ENCODE results near the gene KCNMA1. TPM values are rescaled to one million over a fixed set of nuclear protein-coding genes. Genes with fewer than 3 reads are reported as not detected.

Gene KCNMA1
- total RNA-seq, 1 experiment from 2014 or later = 0.49 TPM

- Histone ChIP-seq H3K27ac (ENCODE audit: low read depth, low read length) (no peak overlapping the region), H3K9ac (ENCODE audit: low read length) (no peak overlapping the region), H3K79me2 (ENCODE audit: insufficient read depth, low read length) (no peaks in the 10 kb centered on the region), H3K9me2 (ENCODE audit: insufficient read depth) (no peaks in the 10 kb centered on the region), H3K27me3 (ENCODE audit: insufficient read depth, low read length) (no peaks in the 10 kb centered on the region), H2AFZ (ENCODE audit: low read depth, low read length, poor library complexity, severe bottlenecking) (no peak overlapping the region), H3K9me3 (ENCODE audit: control insufficient read depth in 1 of 2, insufficient read depth in 1 of 2, low read depth in 1 of 2, low read length in 2 of 2) (no peaks in the 10 kb centered on the region), H3K36me3 (ENCODE audit: control insufficient read depth in 1 of 2, insufficient read depth in 2 of 2, low read length in 2 of 2) (no peaks in the 10 kb centered on the region), H3K4me1 (ENCODE audit: control insufficient read depth in 1 of 2, insufficient read depth in 2 of 2, low read length in 2 of 2) (peaks cover 6 to 15% of the 10 kb centered on the region in 2 experiments; a peak in 3 of 4 replicates), H3K4me3 (replicated peaks in 1 of 2; ENCODE audit: low read depth in 1 of 2, low read length in 2 of 2) (no peak overlapping the region), H3K4me2 (ENCODE audit: low read length) (no peak overlapping the region), H4K20me1 (ENCODE audit: insufficient read depth) (no peaks in the 10 kb centered on the region)
- no peak for ATAC-seq
- TF ChIP-seq FOSL1 (IDR thresholded peaks at IDR 0.05; ENCODE audit: low read depth) (no peak), SRF (IDR thresholded peaks at IDR 0.05; ENCODE audit: low read depth) (no peak), ZFX (IDR thresholded peaks at IDR 0.05) (no peak), ATF3 (IDR thresholded peaks at IDR 0.05) (no peak), RAD21 (IDR thresholded peaks at IDR 0.05; ENCODE audit: low read depth) (no peak), ZBTB33 (IDR thresholded peaks at IDR 0.05; ENCODE audit: extremely low read depth, insufficient replicate concordance, low read length) (no peak), JUND (IDR thresholded peaks at IDR 0.05) (no peak)
- ChIA-PET CTCF (interaction anchor here (1.0 kb wide), 1 partner anchor 11 kb away, joined by 3 read pairs; no protein-coding TSS in a partner anchor), POLR2A (no interaction called here), RAD21 (ENCODE audit: low non-redundant PET in 1 of 2, low total read pairs in 2 of 2, uncharacterized antibody in 2 of 2, unreplicated experiment in 2 of 2) (no interaction called here)
- DNase-seq (ENCODE audit: low read depth, low spot score) = no peak
- no TSS peak for BruUV-seq (replicated peaks)
- intact Hi-C loops (cut with micrococcal nuclease) = no loop called here
Measured at GRCh38 chr10:77403761-77404160, 233.8 kb downstream of the KCNMA1 start.

- no peak overlapping the region for H2AFZ ChIP-seq (ENCODE audit: low read depth, low read length, poor library complexity, severe bottlenecking)
- no peaks in the 10 kb centered on the region for H4K20me1 ChIP-seq (ENCODE audit: insufficient read depth)
- RAD21 ChIA-PET (ENCODE audit: low non-redundant PET in 1 of 2, low total read pairs in 2 of 2, uncharacterized antibody in 2 of 2, unreplicated experiment in 2 of 2) = no interaction called here
- no peak overlapping the region for H3K4me2 ChIP-seq (ENCODE audit: low read length)
- intact Hi-C loops (cut with micrococcal nuclease) = no loop called here
- no peaks in the 10 kb centered on the region for H3K9me2 ChIP-seq (ENCODE audit: insufficient read depth)
- peaks cover 6 to 15% of the 10 kb centered on the region in 2 experiments; a peak in 3 of 4 replicates for H3K4me1 ChIP-seq (ENCODE audit: control insufficient read depth in 1 of 2, insufficient read depth in 2 of 2, low read length in 2 of 2)
- no peaks in the 10 kb centered on the region for H3K9me3 ChIP-seq (ENCODE audit: control insufficient read depth in 1 of 2, insufficient read depth in 1 of 2, low read depth in 1 of 2, low read length in 2 of 2)
- DNase-seq (ENCODE audit: low read depth, low spot score) (no peak), ATAC-seq (no peak)
- CTCF ChIA-PET = interaction anchor here (1.3 to 1.4 kb wide), 2 partner anchors 239 to 242 kb away, joined by 3 read pairs; no protein-coding TSS in a partner anchor
- no TSS peak for BruUV-seq (replicated peaks)
- no peak overlapping the region for H3K4me3 ChIP-seq (replicated peaks in 1 of 2; ENCODE audit: low read depth in 1 of 2, low read length in 2 of 2)
- no peaks in the 10 kb centered on the region for H3K36me3 ChIP-seq (ENCODE audit: control insufficient read depth in 1 of 2, insufficient read depth in 2 of 2, low read length in 2 of 2)
- POLR2A ChIA-PET = interaction anchor here (1.1 kb wide), 1 partner anchor 26 kb away, joined by 3 read pairs; no protein-coding TSS in a partner anchor
- no peaks in the 10 kb centered on the region for H3K79me2 ChIP-seq (ENCODE audit: insufficient read depth, low read length)
- no peak overlapping the region for H3K27ac ChIP-seq (ENCODE audit: low read depth, low read length)
- H3K27me3 ChIP-seq (ENCODE audit: insufficient read depth, low read length) = no peaks in the 10 kb centered on the region; the same call in 1 of the 2 replicates
- H3K9ac ChIP-seq (ENCODE audit: low read length) = no peak overlapping the region
- no peak for TF ChIP-seq EGR1 (IDR thresholded peaks at IDR 0.05; ENCODE audit: low read depth)
- TF ChIP-seq ZFX (IDR thresholded peaks at IDR 0.05) = no peak
- TF ChIP-seq YY1 (IDR thresholded peaks at IDR 0.05; ENCODE audit: extremely low read depth, insufficient replicate concordance, low read depth, low read length) = no peak
- TF ChIP-seq ZNF274 (IDR thresholded peaks at IDR 0.05; ENCODE audit: low read depth, low read length) = no peak
- no peak for TF ChIP-seq MAX (IDR thresholded peaks at IDR 0.05)
- TF ChIP-seq SRF (IDR thresholded peaks at IDR 0.05; ENCODE audit: low read depth) = no peak
- TF ChIP-seq POLR2A (IDR thresholded peaks at IDR 0.05; ENCODE audit: borderline replicate concordance, extremely low read depth, insufficient read depth, insufficient read length) = no peak
- TF ChIP-seq JUND (IDR thresholded peaks at IDR 0.05) = no peak
- TF ChIP-seq CTCF (IDR thresholded peaks at IDR 0.05 in 2 of 3, conservative IDR thresholded peaks at IDR 0.05 in 1 of 3; ENCODE audit: borderline replicate concordance in 1 of 3, insufficient read depth in 1 of 3, low read depth in 2 of 3, low read length in 2 of 3) = no peak
- TF ChIP-seq EZH2phosphoT487 (IDR thresholded peaks at IDR 0.05; ENCODE audit: borderline replicate concordance) = no peak
- no peak for TF ChIP-seq ELF1 (IDR thresholded peaks at IDR 0.05; ENCODE audit: borderline replicate concordance, low read depth)
- no peak for TF ChIP-seq CEBPB (IDR thresholded peaks at IDR 0.05; ENCODE audit: low read depth)
- TF ChIP-seq ATF3 (IDR thresholded peaks at IDR 0.05) = no peak
Measured at GRCh38 chr10:77401683-77402082, 235.9 kb downstream of the KCNMA1 start.

All from HCT116 (cell line).